Subcutaneous abdominal adipose tissue (tissue), 5 donors: ENCODE results near the gene SLC22A23.
"Not testable (repeated sequence)": the region's sequence is repeated elsewhere in the genome, so short reads cannot be mapped to it uniquely, and the experiment has no call there.

Experiments used
- H3K27ac ChIP-seq: one replicate; pipeline ENCODE4 v1.7.0; 2013; ENCODE audit warnings: low read depth, mild to moderate bottlenecking, inconsistent platforms, low read length, moderate library complexity
- H3K27me3 ChIP-seq, 5 donors: one replicate each; pipeline ENCODE4 v1.7.0; 2013; ENCODE audit warnings: low read length in 5 of 5, inconsistent platforms in 1 of 5; ENCODE audit not compliant: control insufficient read depth in 5 of 5, insufficient read depth in 4 of 5
- H3K36me3 ChIP-seq, 5 donors: one replicate each; pipeline ENCODE4 v1.7.0; 2013; ENCODE audit warnings: low read length in 5 of 5; ENCODE audit not compliant: control insufficient read depth in 5 of 5, insufficient read depth in 5 of 5
- H3K4me1 ChIP-seq, 5 donors: one replicate each; pipeline ENCODE4 v1.7.0; 2013; ENCODE audit warnings: low read length in 5 of 5, mild to moderate bottlenecking in 3 of 5, moderate library complexity in 1 of 5; ENCODE audit not compliant: control insufficient read depth in 5 of 5, insufficient read depth in 5 of 5
- H3K4me3 ChIP-seq, 5 donors: one replicate each; pipeline ENCODE4 v1.7.0; 2013; ENCODE audit warnings: low read length in 5 of 5, low read depth in 1 of 5
- H3K9ac ChIP-seq, 5 donors: one replicate each; pipeline ENCODE4 v1.7.0; 2013; ENCODE audit warnings: low read length in 5 of 5, mild to moderate bottlenecking in 4 of 5, moderate library complexity in 3 of 5
- H3K9me3 ChIP-seq, 5 donors: one replicate each; pipeline ENCODE4 v1.7.0; 2013; ENCODE audit warnings: low read length in 5 of 5; ENCODE audit not compliant: control insufficient read depth in 5 of 5
- donor health status: healthy.
- donor health status: healthy.
- donor health status: healthy.
- donor health status: healthy.
- donor health status: healthy.

The SLC22A23 gene

DNA sequence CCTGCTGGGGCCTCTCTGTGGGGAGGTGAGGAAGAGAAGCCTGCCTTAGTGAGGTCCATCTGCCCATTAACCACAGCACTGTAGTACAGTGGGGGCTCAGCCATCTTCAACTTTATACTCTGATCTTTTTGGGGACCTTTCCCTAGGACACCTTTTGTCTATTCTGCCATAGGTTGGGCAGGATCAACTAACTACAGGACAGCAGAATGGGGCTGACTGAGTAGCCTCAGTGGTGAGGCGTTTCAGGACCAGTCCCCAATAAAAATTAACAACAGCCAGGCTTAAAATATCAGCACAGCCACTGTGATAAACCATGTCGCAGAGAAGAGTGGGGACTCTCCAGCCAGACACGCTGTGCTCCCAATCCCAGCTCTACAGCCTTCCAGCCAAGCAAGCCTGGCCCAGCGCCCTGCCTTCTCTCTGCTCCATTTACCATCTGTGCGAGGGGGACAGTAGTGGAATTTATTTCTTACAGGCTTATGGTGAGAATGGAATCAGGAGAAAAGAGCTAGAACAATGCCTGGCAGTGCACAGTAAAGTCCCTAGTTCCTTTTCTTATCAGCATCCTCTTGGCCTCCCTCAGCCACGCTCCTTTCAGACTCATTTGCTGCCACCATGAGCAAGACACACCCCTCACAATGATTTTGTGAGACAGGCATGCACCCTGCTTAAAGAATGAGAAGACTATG lies 75.5 kb downstream of the SLC22A23 start:
- Histone ChIP-seq H3K27ac (no peak overlapping the region), H3K9me3 (no peaks in the 10 kb centered on the region), H3K27me3 (no peaks in the 10 kb centered on the region), H3K4me3 (no peak overlapping the region), H3K4me1 (peaks cover 2 to 37% (median 36%) of the 10 kb centered on the region in 5 donors), H3K36me3 (peaks cover 0 to 5% (median 4%) of the 10 kb centered on the region in 5 donors), H3K9ac (no peak overlapping the region)

DNA sequence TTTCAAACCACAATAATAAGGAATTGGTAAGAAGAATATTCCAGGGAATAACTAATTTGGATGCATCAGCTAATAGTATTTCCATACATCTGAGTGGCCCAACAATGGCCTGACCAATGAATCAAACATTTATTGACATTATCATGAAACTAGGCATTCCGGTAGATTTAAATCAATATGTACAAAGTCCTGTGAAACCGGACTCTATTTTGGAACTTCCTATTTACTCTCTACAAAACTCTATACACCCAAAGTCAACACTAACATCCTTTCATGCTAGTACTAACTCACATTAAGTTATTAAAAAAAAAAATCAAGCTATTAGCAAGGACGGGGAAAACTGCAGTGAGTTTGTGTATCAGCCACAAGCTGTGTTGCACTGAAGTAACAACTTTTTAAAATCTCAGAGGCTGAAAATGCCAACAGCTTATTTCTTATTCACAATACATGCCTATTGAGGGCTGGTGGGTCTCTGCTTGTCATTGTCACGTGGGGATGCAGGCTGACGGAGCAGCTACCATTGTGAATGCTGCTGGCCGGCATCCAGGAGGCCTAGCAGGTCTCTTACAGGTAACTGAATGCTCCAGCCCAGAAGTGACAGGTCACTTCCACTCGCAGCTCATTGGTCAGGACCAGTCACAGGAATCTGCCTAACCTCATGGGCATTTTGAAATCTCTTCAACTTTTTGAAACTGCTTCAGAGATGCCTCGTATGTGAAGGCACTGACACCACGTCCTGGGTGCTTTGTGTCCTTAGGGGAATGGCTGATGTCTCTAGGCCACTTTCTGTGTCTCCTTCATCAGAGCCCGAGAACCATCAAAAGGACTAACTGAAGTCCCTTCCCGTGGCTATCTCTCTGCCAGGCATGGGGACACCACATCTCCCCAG lies 76.3 kb downstream of the SLC22A23 start:
- no peak overlapping the region for H3K9ac ChIP-seq
- peaks cover 0 to 29% (median 28%) of the 10 kb centered on the region in 5 donors for H3K4me1 ChIP-seq
- no peak overlapping the region for H3K27ac ChIP-seq

DNA sequence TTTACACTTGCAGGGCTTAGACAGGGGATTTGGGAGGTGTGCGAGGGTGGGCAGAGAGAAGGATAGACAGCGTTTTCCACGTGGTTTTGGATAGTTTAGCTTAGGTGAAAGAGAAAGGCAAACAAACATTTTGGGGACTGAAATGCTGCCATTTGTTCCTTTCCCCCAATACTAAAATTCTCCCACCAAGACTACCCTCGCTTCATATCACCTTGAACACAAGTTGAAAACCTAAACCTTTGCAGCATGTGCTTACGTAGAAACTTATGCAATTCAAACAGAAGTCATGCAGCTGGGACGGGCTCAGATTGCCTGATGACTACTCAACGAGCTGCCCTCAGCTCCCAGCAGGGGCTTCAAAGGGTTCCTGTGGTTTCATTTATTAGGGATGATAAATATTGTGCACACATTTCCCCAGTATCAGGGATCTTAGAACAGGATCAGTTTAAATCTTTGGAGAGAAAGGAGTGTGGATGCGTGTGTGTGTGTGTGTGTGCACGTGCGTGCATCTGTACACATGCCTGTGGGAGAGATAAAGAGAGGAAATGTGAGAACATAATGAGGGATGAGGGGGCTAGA lies 77.3 kb downstream of the SLC22A23 start:
- Histone ChIP-seq H3K4me1 (peaks cover 0 to 19% (median 18%) of the 10 kb centered on the region in 5 donors), H3K4me3 (no peak overlapping the region), H3K36me3 (peaks cover 0 to 5% (median 4%) of the 10 kb centered on the region in 5 donors), H3K27ac (no peak overlapping the region), H3K27me3 (no peaks in the 10 kb centered on the region), H3K9me3 (no peaks in the 10 kb centered on the region), H3K9ac (no peak overlapping the region)

More for the DNA sequence above, 76.3 kb downstream of the SLC22A23 start:
- peaks cover 0 to 5% (median 4%) of the 10 kb centered on the region in 5 donors for H3K36me3 ChIP-seq
- H3K4me3 ChIP-seq = no peak overlapping the region
- no peaks in the 10 kb centered on the region for H3K27me3 ChIP-seq
- H3K9me3 ChIP-seq = no peaks in the 10 kb centered on the region

DNA sequence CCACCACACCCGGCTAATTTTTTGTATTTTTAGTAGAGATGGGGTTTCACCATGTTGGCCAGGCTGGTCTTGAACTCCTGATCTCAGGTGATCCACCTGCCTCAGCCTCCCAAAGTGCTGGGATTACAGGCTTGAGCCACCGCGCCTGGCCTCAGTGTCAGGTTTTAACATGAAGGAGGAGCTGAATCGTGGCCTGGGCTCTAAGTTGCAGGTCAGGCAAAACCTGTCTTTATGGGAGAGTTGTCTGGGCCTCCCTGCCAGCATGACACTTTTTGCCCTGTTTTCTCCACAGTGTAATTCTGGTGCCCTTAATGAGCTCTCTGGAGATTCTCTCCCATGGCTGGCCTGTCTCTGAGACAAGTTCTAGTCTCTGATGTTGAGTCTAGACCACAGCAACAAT lies 78.0 kb downstream of the SLC22A23 start:
- H3K9ac ChIP-seq, H3K9me3 ChIP-seq, H3K36me3 ChIP-seq, H3K27me3 ChIP-seq, H3K4me3 ChIP-seq, H3K27ac ChIP-seq: not testable (repeated sequence)
- peaks cover 0 to 15% (median 13%) of the 10 kb centered on the region in 5 donors for H3K4me1 ChIP-seq

DNA sequence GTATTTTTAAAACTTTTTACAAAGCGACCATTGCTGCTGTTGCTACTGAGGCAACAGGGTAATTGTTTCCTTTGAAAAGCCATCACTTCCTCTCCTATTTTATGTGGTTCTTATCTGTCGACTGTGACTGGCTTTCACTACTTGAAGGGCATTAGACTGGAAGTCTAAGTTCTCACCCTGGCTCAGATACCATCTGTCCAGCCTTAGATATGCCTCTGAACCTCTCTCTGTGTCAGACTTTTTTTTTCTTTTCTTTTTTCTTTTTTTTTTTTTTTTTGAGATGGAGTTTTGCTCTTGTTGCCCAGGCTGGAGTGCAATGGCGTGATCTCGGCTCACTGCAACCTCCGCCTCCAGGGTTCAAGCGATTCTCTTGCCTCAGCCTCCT lies 78.5 kb downstream of the SLC22A23 start:
- H3K36me3 ChIP-seq, H3K4me3 ChIP-seq, H3K9ac ChIP-seq, H3K9me3 ChIP-seq, H3K27ac ChIP-seq, H3K27me3 ChIP-seq: not testable (repeated sequence)
- peaks cover 0 to 16% (median 13%) of the 10 kb centered on the region in 5 donors for H3K4me1 ChIP-seq

DNA sequence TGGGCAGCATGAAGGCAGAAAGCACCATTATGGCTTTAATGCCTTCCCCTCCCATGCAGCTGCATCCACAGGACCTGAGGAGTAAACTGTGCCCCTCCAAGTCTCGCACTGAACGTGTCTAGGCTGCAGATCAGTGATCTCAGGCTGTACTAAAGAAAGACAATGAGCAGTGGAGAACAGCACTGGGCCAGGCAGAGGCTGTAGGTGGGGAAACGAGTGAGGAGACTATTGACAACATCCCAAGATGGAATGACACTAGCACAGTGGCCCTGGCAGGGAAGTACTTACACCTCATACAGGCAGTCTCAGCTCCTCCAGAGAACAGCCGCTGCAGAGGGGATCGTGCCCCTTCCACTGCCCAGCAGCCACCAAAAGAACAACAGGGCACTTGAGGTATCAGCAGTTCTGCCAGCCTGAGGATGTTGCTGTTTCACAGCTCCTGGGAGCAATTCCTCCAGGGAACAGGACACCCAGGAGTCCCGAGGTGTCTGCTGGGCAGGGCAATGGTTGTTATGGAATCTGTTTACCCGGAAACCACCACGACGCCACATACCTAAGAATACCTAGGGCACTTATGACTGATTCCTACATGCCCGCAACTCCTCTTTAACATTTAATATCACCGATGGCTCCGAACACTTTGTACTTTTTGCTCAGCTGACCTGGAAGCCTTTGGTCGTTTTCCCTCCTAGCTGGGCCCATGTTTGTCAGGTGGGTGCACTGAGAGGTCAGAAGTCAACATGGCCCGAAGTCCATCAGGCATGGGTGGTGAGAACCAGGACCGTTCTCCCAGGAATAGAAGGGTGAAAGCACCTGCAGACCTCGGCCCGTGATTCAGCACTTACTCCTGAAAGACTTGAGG lies 79.1 kb downstream of the SLC22A23 start:
- Histone ChIP-seq H3K9me3 (no peaks in the 10 kb centered on the region), H3K27ac (no peak overlapping the region), H3K27me3 (no peaks in the 10 kb centered on the region), H3K4me1 (peaks cover 2 to 22% (median 18%) of the 10 kb centered on the region in 5 donors), H3K36me3 (peaks cover 0 to 5% (median 4%) of the 10 kb centered on the region in 5 donors), H3K9ac (no peak overlapping the region), H3K4me3 (no peak overlapping the region)

DNA sequence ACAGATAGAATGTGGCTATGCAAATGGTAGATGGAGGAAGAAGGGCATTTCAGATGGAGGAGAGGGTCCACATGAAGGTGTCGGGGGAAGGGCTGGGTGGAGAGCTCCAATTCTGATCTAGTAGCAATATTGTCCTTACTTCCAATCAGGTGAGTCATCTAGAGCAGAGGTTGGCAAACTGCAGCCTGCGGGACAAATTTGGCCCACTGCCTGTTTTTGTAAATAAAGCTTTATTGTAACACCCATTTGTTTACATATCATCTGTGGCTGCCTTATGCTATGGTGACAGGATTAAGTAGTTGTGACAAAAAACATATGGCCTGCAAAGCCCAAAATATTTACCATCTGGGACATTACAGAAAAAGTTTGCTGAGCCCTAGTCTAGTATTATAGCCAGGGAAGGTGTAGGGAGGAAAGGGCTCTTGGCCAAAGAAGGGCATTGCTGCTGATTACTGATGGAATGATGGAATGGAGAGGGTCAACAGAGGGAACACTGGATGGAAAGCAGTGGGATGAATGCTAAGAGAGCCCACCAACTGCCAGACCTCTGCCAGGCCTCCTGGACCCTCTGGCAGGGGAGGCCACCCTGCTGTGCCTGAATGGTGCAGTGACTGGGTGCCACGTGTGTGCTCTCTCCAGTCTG lies 79.8 kb downstream of the SLC22A23 start:
- peaks cover 3 to 30% (median 26%) of the 10 kb centered on the region in 5 donors for H3K4me1 ChIP-seq
- peaks cover 0 to 5% (median 4%) of the 10 kb centered on the region in 5 donors for H3K36me3 ChIP-seq
- H3K27ac ChIP-seq = no peak overlapping the region
- no peak overlapping the region for H3K9ac ChIP-seq
- no peaks in the 10 kb centered on the region for H3K27me3 ChIP-seq
- H3K9me3 ChIP-seq = no peaks in the 10 kb centered on the region
- no peak overlapping the region for H3K4me3 ChIP-seq

DNA sequence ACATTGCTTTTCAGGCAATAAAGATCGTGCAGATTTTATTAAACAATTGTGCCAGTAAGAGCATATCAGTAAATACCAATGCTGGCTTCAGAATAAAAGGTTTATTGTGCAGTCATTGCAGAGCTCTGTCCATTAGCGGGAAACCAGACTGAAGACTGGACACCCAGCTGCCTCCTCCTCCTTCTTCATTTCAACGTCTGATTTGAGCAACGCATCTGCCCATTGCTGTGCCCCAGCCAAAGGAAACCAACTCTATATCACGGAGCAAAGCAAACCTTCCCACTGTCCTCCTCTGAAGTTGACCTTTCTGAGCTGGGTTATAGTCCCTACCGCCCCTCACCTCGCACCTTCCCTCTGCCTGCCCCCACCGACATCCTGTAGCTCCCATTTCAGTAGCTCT lies 80.8 kb downstream of the SLC22A23 start:
- Histone ChIP-seq H3K9ac (no peak overlapping the region), H3K9me3 (no peaks in the 10 kb centered on the region), H3K27ac (no peak overlapping the region), H3K36me3 (peaks cover 0 to 5% (median 4%) of the 10 kb centered on the region in 5 donors), H3K4me1 (peaks cover 3 to 27% (median 23%) of the 10 kb centered on the region in 5 donors), H3K27me3 (no peaks in the 10 kb centered on the region), H3K4me3 (no peak overlapping the region)

DNA sequence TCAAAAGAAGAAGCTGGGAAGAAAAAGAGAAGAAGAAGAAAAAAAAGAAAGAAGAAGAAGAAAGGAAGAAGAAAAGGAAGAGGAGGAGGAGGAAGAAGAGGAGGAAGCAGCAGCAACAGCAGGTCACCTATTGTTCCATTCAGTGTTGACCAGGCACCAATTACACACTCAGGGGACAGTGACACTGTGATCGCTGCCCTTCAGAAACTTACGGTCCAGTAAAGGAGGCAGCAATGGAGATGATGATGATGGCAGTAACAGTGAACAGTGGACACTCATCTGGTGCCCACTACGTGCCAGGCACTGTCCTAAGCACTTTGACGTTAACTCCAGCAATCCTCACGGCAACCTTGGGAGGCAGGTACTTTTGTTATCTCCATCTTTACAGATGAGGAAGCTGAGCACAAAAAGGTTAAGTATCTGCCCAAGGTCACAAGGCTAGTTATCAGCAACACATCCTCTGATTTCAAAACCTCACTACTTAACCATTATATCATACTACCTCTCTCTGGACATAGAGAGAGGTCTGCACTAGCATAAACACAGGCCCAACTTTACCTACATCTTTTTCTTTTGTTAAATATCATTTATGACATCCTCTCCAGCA lies 83.2 kb downstream of the SLC22A23 start:
- Histone ChIP-seq H3K9ac (no peak overlapping the region), H3K9me3 (no peaks in the 10 kb centered on the region), H3K27me3 (no peaks in the 10 kb centered on the region), H3K4me3 (no peak overlapping the region), H3K36me3 (peaks cover 0 to 8% (median 4%) of the 10 kb centered on the region in 5 donors), H3K27ac (no peak overlapping the region), H3K4me1 (peaks cover 3 to 33% (median 22%) of the 10 kb centered on the region in 5 donors)
